Glomerular visceral epithelial cell (primary cell): ENCODE data around the gene EXOC6B.

Experiments used
- DNase-seq: peaks from one replicate; pipeline ENCODE4 v3.0.0-alpha.2; 2016; ENCODE audit errors: extremely low spot score

Gene EXOC6B

GRCh38 chr2:72743481-72743880 is 82.4 kb downstream of the EXOC6B start:
- no peak for DNase-seq

- no peak for DNase-seq
Measured at GRCh38 chr2:72738096-72738495, 87.7 kb downstream of the EXOC6B start.

GRCh38 chr2:72734432-72734831 is 91.4 kb downstream of the EXOC6B start:
- no peak for DNase-seq

GRCh38 chr2:72731116-72731515 is 94.7 kb downstream of the EXOC6B start:
- no peak for DNase-seq

GRCh38 chr2:72727356-72727755 is 98.5 kb downstream of the EXOC6B start:
- no peak for DNase-seq

GRCh38 chr2:72723769-72724370 is 102.0 kb downstream of the EXOC6B start:
- DNase-seq, result no peak

GRCh38 chr2:72722492-72723070 is 103.3 kb downstream of the EXOC6B start:
- DNase-seq, result no peak

- DNase-seq, result no peak
Measured at GRCh38 chr2:72719416-72719815, 106.4 kb downstream of the EXOC6B start.

GRCh38 chr2:72718876-72719275 is 107.0 kb downstream of the EXOC6B start:
- DNase-seq, result no peak

GRCh38 chr2:72716601-72717000 is 109.2 kb downstream of the EXOC6B start:
- DNase-seq, result no peak

GRCh38 chr2:72713857-72714256 is 112.0 kb downstream of the EXOC6B start:
- no peak for DNase-seq

GRCh38 chr2:72712977-72713376 is 112.9 kb downstream of the EXOC6B start:
- DNase-seq, result no peak

GRCh38 chr2:72712304-72712703 is 113.5 kb downstream of the EXOC6B start:
- DNase-seq, result no peak

GRCh38 chr2:72710418-72711152 is 115.2 kb downstream of the EXOC6B start:
- DNase-seq, result no peak

- DNase-seq, result no peak
Measured at GRCh38 chr2:72708236-72708635, 117.6 kb downstream of the EXOC6B start.

GRCh38 chr2:72698300-72698699 is 127.5 kb downstream of the EXOC6B start:
- no peak for DNase-seq

- DNase-seq, result no peak
Measured at GRCh38 chr2:72696559-72696958, 129.3 kb downstream of the EXOC6B start.

- no peak for DNase-seq
Measured at GRCh38 chr2:72695676-72696075, 130.2 kb downstream of the EXOC6B start.

GRCh38 chr2:72694715-72695496 is 130.9 kb downstream of the EXOC6B start:
- DNase-seq, result no peak

GRCh38 chr2:72689579-72690195 is 136.1 kb downstream of the EXOC6B start:
- DNase-seq, result no peak

- no peak for DNase-seq
Measured at GRCh38 chr2:72685638-72686213, 140.1 kb downstream of the EXOC6B start.

GRCh38 chr2:72682061-72682460 is 143.8 kb downstream of the EXOC6B start:
- DNase-seq, result no peak
